T-cell (primary cell): ENCODE measurements around the gene ASGR2. TPM values are rescaled to one million over a fixed set of nuclear protein-coding genes. Genes with fewer than 3 reads are reported as not detected.

ENCODE experiments used
- ATAC-seq, 4 experiments: fragments of 200-7000 bp in 3 of 4; fragments of 150-1000 bp in 1 of 4; cut with Tn5 transposase; replicated peaks in 1 of 4; 1 replicate in 3 of 4; 2 replicates in 1 of 4; pipeline ENCODE4 v1.10.0; 2021; ENCODE audit warnings: moderate library complexity in 3 of 4, mild to moderate bottlenecking in 2 of 4, moderate number of reproducible peaks in 1 of 4
- CTCF ChIA-PET, 2 donors: fragments of 300-600 bp; sonication (Branson Sonifier 250); formaldehyde crosslinking; loops; one replicate each; lab custom pipeline; 2022; ENCODE audit warnings: antibody characterized with exemption in 2 of 2; lab: Charles Lee
- POLR2A ChIA-PET, 2 donors: fragments of 300-600 bp; sonication (Branson Sonifier 250); formaldehyde crosslinking; loops; one replicate each; lab custom pipeline; 2022; ENCODE audit warnings: antibody characterized with exemption in 2 of 2; lab: Charles Lee
- DNase-seq, 35 experiments: peaks; one replicate each; pipeline versions ENCODE4 v3.0.0 to v3.0.0-alpha.2; 2013 to 2023
- H3K27ac ChIP-seq: one replicate; pipeline ENCODE4 v1.5.1; 2013; ENCODE audit warnings: low read length
- H3K27me3 ChIP-seq, 2 experiments: replicated peaks in 1 of 2; 1 replicate in 1 of 2; 2 replicates in 1 of 2; pipeline versions ENCODE4 v1.6.1 to v1.7.0; 2013; ENCODE audit warnings: low read length in 1 of 2, mixed read lengths in 1 of 2; ENCODE audit not compliant: control insufficient read depth in 2 of 2, insufficient read depth in 2 of 2; ENCODE audit errors: extremely low read depth in 1 of 2
- H3K36me3 ChIP-seq, 2 donors: 1 replicate in 1 of 2; 2 replicates in 1 of 2; pipeline versions ENCODE4 v1.6.1 to v1.7.0; 2013; ENCODE audit warnings: low read length in 1 of 2; ENCODE audit not compliant: control insufficient read depth in 2 of 2, insufficient read depth in 1 of 2; ENCODE audit errors: extremely low read depth in 1 of 2
- H3K4me1 ChIP-seq, 2 experiments: 1 replicate in 1 of 2; 2 replicates in 1 of 2; pipeline versions ENCODE4 v1.6.1 to v1.7.0; 2013; ENCODE audit warnings: low read length in 2 of 2, mixed read lengths in 1 of 2; ENCODE audit not compliant: insufficient read depth in 2 of 2, control insufficient read depth in 1 of 2; ENCODE audit errors: extremely low read depth in 1 of 2
- H3K4me3 ChIP-seq, 2 donors: 1 replicate in 1 of 2; 2 replicates in 1 of 2; pipeline versions ENCODE4 v1.5.1 to v1.7.0; 2013; ENCODE audit warnings: mild to moderate bottlenecking in 2 of 2, low read length in 1 of 2, moderate library complexity in 1 of 2; ENCODE audit not compliant: control insufficient read depth in 1 of 2; ENCODE audit errors: extremely low read depth in 1 of 2
- H3K9me3 ChIP-seq: 2 replicates; pipeline ENCODE4 v1.7.0; 2013
- H3K27ac Mint-ChIP-seq, 2 donors: one replicate each; pipeline ENCODE4 v1.8.0; 2020 to 2021; ENCODE audit warnings: mild to moderate bottlenecking in 2 of 2, mixed read lengths in 2 of 2
- H3K27me3 Mint-ChIP-seq, 2 donors: one replicate each; pipeline ENCODE4 v1.8.0; 2021 to 2022; ENCODE audit warnings: mixed read lengths in 2 of 2
- H3K36me3 Mint-ChIP-seq: one replicate; pipeline ENCODE4 v1.8.0; 2021; ENCODE audit warnings: mixed read lengths
- H3K4me1 Mint-ChIP-seq, 3 donors: one replicate each; pipeline ENCODE4 v1.8.0; 2020 to 2022; ENCODE audit warnings: mixed read lengths in 3 of 3, mild to moderate bottlenecking in 1 of 3
- H3K4me3 Mint-ChIP-seq, 3 donors: one replicate each; pipeline ENCODE4 v1.8.0; 2020 to 2022; ENCODE audit warnings: mild to moderate bottlenecking in 3 of 3, mixed read lengths in 3 of 3, moderate library complexity in 3 of 3
- H3K9me3 Mint-ChIP-seq, 3 donors: one replicate each; pipeline ENCODE4 v1.8.0; 2020 to 2022; ENCODE audit warnings: mixed read lengths in 3 of 3
- WGBS: methylation state at CpG from one replicate; pipeline ENCODE4 v1.1.5; 2013; ENCODE audit warnings: missing lambda C conversion rate; ENCODE audit not compliant: insufficient coverage; 5-methylcytosine and 5-hydroxymethylcytosine counted together
- total RNA-seq, 35 experiments: library from RNA in 6 of 35; stranded (reverse) in 6 of 35; fragments of 120-200 nt in 1 of 35; gene quantifications; one replicate each; pipeline versions ENCODE4 v1.2.1 to v1.2.4 and lab custom pipeline; 2013 to 2026

ASGR2 gene
- total RNA-seq, 5 donors from 2014 or later (not counting 1 experiment from before 2014, with no cell fraction given), result 0.25 to 0.55 (median 0.47) TPM; not detected in 1

GRCh38 chr17:7056386-7056785 is 58.2 kb downstream of the ASGR2 start:
- peaks cover 0 to 3% of the 10 kb centered on the region in 2 donors for H3K27me3 Mint-ChIP-seq
- ATAC-seq, result no peak
- H3K4me3 ChIP-seq, result no peak overlapping the region
- peaks cover 0 to 9% of the 10 kb centered on the region in 2 experiments for H3K27me3 ChIP-seq
- no peak for DNase-seq
- H3K27ac Mint-ChIP-seq, result no peak overlapping the region
- no peak overlapping the region for H3K4me3 Mint-ChIP-seq
- ChIA-PET POLR2A (no interaction called here), CTCF (interaction anchor here in 1 of 2 donors (0.7 kb wide), 1 partner anchor 69 kb away, joined by 5 read pairs; no protein-coding TSS in a partner anchor)
- H3K9me3 ChIP-seq, result no peaks in the 10 kb centered on the region
- WGBS, result no CpG with 5 or more reads among the region's 4 CpGs
- no peaks in the 10 kb centered on the region for H3K9me3 Mint-ChIP-seq
- H3K36me3 Mint-ChIP-seq, result no peaks in the 10 kb centered on the region
- no peak overlapping the region for H3K27ac ChIP-seq
- peaks cover 0 to 4% of the 10 kb centered on the region in 2 experiments for H3K4me1 ChIP-seq
- H3K4me1 Mint-ChIP-seq, result peaks cover 7 to 12% (median 10%) of the 10 kb centered on the region in 3 donors
- no peaks in the 10 kb centered on the region for H3K36me3 ChIP-seq

Other genes with a start within 250 kb of the ASGR2 start
- gene ALOX12, start 118.8 kb downstream of the ASGR2 start, total RNA-seq, result under 1 TPM in 3 of 5 donors, not detected in 2; 0.12 to 0.78 (median 0.13) TPM
- 100 to 1,000 TPM in 4 of 5 donors, 10 to 100 TPM in 1; 98.3 to 160 (median 133) TPM for gene RNASEK, start 102.2 kb downstream of the ASGR2 start, total RNA-seq
- under 1 TPM in 1 of 5 donors, not detected in 4; 0.53 TPM for gene BCL6B, start 91.8 kb downstream of the ASGR2 start, total RNA-seq
- 10 to 100 TPM in 3 of 5 donors, 1 to 10 TPM in 2; 3.8 to 17.6 (median 15.4) TPM for gene SLC16A13, start 78.8 kb downstream of the ASGR2 start, total RNA-seq
- gene SLC16A11, start 70.7 kb downstream of the ASGR2 start, total RNA-seq, result 1 to 10 TPM; 1.4 to 2.2 (median 1.8) TPM
- not detected for gene CLEC10A, start 34.6 kb downstream of the ASGR2 start, total RNA-seq
- 1 to 10 TPM in 2 of 5 donors, under 1 TPM in 3; 0.60 to 1.8 (median 0.82) TPM for gene ASGR1, start 64.5 kb upstream of the ASGR2 start, total RNA-seq
- 10 to 100 TPM in 2 of 5 donors, 1 to 10 TPM in 3; 8.1 to 13.6 (median 9.3) TPM for gene DLG4, start 105.0 kb upstream of the ASGR2 start, total RNA-seq
- 100 to 1,000 TPM; 275 to 424 (median 385) TPM for gene ACADVL, start 105.1 kb upstream of the ASGR2 start, total RNA-seq
- 10 to 100 TPM; 48.2 to 76.3 (median 70.4) TPM for gene DVL2, start 119.7 kb upstream of the ASGR2 start, total RNA-seq
- gene PHF23, start 124.6 kb upstream of the ASGR2 start, total RNA-seq, result 10 to 100 TPM; 13.3 to 51.6 (median 43.5) TPM
- gene GABARAP, start 127.6 kb upstream of the ASGR2 start, total RNA-seq, result 100 to 1,000 TPM; 197 to 278 (median 276) TPM
- gene CTDNEP1, start 136.9 kb upstream of the ASGR2 start, total RNA-seq, result 100 to 1,000 TPM; 109 to 131 (median 125) TPM
- gene ELP5, start 137.4 kb upstream of the ASGR2 start, total RNA-seq, result 10 to 100 TPM; 29.8 to 35.9 (median 33.3) TPM
- gene CLDN7, start 147.7 kb upstream of the ASGR2 start, total RNA-seq, result 1 to 10 TPM; 2.4 to 5.9 (median 2.9) TPM
- under 1 TPM in 1 of 5 donors, not detected in 4; 0.06 TPM for gene SLC2A4, start 166.9 kb upstream of the ASGR2 start, total RNA-seq
- under 1 TPM in 4 of 5 donors, not detected in 1; 0.20 to 0.57 (median 0.45) TPM for gene YBX2, start 179.8 kb upstream of the ASGR2 start, total RNA-seq
- gene EIF5A, start 192.8 kb upstream of the ASGR2 start, total RNA-seq, result 100 to 1,000 TPM; 286 to 481 (median 306) TPM
- gene GPS2, start 200.5 kb upstream of the ASGR2 start, total RNA-seq, result 100 to 1,000 TPM; 114 to 129 (median 125) TPM
- 10 to 100 TPM; 49.5 to 90.2 (median 80.0) TPM for gene NEURL4, start 214.5 kb upstream of the ASGR2 start, total RNA-seq
- 100 to 1,000 TPM; 531 to 781 (median 649) TPM for gene ACAP1, start 221.7 kb upstream of the ASGR2 start, total RNA-seq
- gene KCTD11, start 237.3 kb upstream of the ASGR2 start, total RNA-seq, result 1 to 10 TPM; 2.4 to 7.3 (median 4.8) TPM
- not detected for gene TMEM95, start 240.3 kb upstream of the ASGR2 start, total RNA-seq